ENCODE results near the gene ACBD4. TPM values are rescaled to one million over a fixed set of nuclear protein-coding genes. Genes with fewer than 3 reads are reported as not detected.

The ACBD4 gene
- total RNA-seq, 1 experiment from 2014 or later: 21.2 TPM

GRCh38 chr17:45177563-45177962, 42.1 kb downstream of the ACBD4 start:
- Mint-ChIP-seq H3K4me1 (ENCODE audit: low read depth, unreplicated experiment) (peaks cover 25% of the 10 kb centered on the region), H3K4me3 (ENCODE audit: unreplicated experiment) (no peak overlapping the region), H3K27ac (ENCODE audit: unreplicated experiment) (no peak overlapping the region), H3K36me3 (ENCODE audit: insufficient read depth, unreplicated experiment) (peaks cover 9% of the 10 kb centered on the region), H3K27me3 (ENCODE audit: insufficient read depth, unreplicated experiment) (no peaks in the 10 kb centered on the region), H3K9me3 (ENCODE audit: unreplicated experiment) (no peaks in the 10 kb centered on the region)
- Histone ChIP-seq H3K9me3 (no peaks in the 10 kb centered on the region), H3K36me3 (ENCODE audit: control insufficient read depth, insufficient read depth, low read length) (no peaks in the 10 kb centered on the region), H3K27me3 (replicated peaks; ENCODE audit: control insufficient read depth, insufficient read depth, low read length) (no peaks in the 10 kb centered on the region), H3K4me1 (peaks cover 38% of the 10 kb centered on the region), H3K4me3 (ENCODE audit: low read depth, low read length) (no peak overlapping the region)
- no peak for DNase-seq
- no TSS peak for BruUV-seq (replicated peaks)
- TF ChIP-seq CTCF (IDR thresholded peaks at IDR 0.05; ENCODE audit: insufficient read depth in 1 of 2, low read depth in 1 of 2, low read length in 1 of 2, severe bottlenecking in 1 of 2, unreplicated experiment in 1 of 2): no peak
- ChIA-PET CTCF (no interaction called here), POLR2A (no interaction called here)
- intact Hi-C loops (cut with micrococcal nuclease; ENCODE audit: unreplicated experiment): no loop called here

GRCh38 chr17:45184144-45184543, 48.7 kb downstream of the ACBD4 start:
- no peaks in the 10 kb centered on the region for H3K36me3 ChIP-seq (ENCODE audit: control insufficient read depth, insufficient read depth, low read length)
- ChIA-PET CTCF (interaction anchor here (0.7 to 2.1 kb wide), 2 partner anchors 13 to 49 kb away, joined by 3 to 7 read pairs; partner anchors contain the start of gene ACBD4), POLR2A (no interaction called here)
- H3K9me3 ChIP-seq: no peaks in the 10 kb centered on the region
- H3K4me1 ChIP-seq: no peaks in the 10 kb centered on the region
- Mint-ChIP-seq H3K27me3 (ENCODE audit: insufficient read depth, unreplicated experiment) (no peaks in the 10 kb centered on the region), H3K9me3 (ENCODE audit: unreplicated experiment) (no peaks in the 10 kb centered on the region), H3K4me3 (ENCODE audit: unreplicated experiment) (no peak overlapping the region), H3K36me3 (ENCODE audit: insufficient read depth, unreplicated experiment) (no peaks in the 10 kb centered on the region), H3K4me1 (ENCODE audit: low read depth, unreplicated experiment) (peaks cover 7% of the 10 kb centered on the region), H3K27ac (ENCODE audit: unreplicated experiment) (no peak overlapping the region)
- no peak for TF ChIP-seq CTCF (IDR thresholded peaks at IDR 0.05; ENCODE audit: insufficient read depth in 1 of 2, low read depth in 1 of 2, low read length in 1 of 2, severe bottlenecking in 1 of 2, unreplicated experiment in 1 of 2)
- no peaks in the 10 kb centered on the region for H3K27me3 ChIP-seq (replicated peaks; ENCODE audit: control insufficient read depth, insufficient read depth, low read length)
- no peak for DNase-seq
- intact Hi-C loops (cut with micrococcal nuclease; ENCODE audit: unreplicated experiment): no loop called here
- no peak overlapping the region for H3K4me3 ChIP-seq (ENCODE audit: low read depth, low read length)
- no TSS peak for BruUV-seq (replicated peaks)

GRCh38 chr17:45186801-45187354, 51.4 kb downstream of the ACBD4 start:
- intact Hi-C loops (cut with micrococcal nuclease; ENCODE audit: unreplicated experiment): no loop called here
- H3K9me3 ChIP-seq: no peaks in the 10 kb centered on the region
- no peak for DNase-seq
- Mint-ChIP-seq H3K4me1 (ENCODE audit: low read depth, unreplicated experiment) (peaks cover 2% of the 10 kb centered on the region), H3K36me3 (ENCODE audit: insufficient read depth, unreplicated experiment) (no peaks in the 10 kb centered on the region), H3K27me3 (ENCODE audit: insufficient read depth, unreplicated experiment) (no peaks in the 10 kb centered on the region), H3K4me3 (ENCODE audit: unreplicated experiment) (no peak overlapping the region), H3K9me3 (ENCODE audit: unreplicated experiment) (no peaks in the 10 kb centered on the region), H3K27ac (ENCODE audit: unreplicated experiment) (no peak overlapping the region)
- no peaks in the 10 kb centered on the region for H3K36me3 ChIP-seq (ENCODE audit: control insufficient read depth, insufficient read depth, low read length)
- TF ChIP-seq CTCF (IDR thresholded peaks at IDR 0.05; ENCODE audit: insufficient read depth in 1 of 2, low read depth in 1 of 2, low read length in 1 of 2, severe bottlenecking in 1 of 2, unreplicated experiment in 1 of 2): no peak
- H3K27me3 ChIP-seq (replicated peaks; ENCODE audit: control insufficient read depth, insufficient read depth, low read length): no peaks in the 10 kb centered on the region
- no TSS peak for BruUV-seq (replicated peaks)
- ChIA-PET CTCF (interaction anchor here (0.7 kb wide), 1 partner anchor 130 kb away, joined by 8 read pairs; the partner anchor contains the start of gene MAP3K14), POLR2A (interaction anchor here (0.7 kb wide), 2 partner anchors 42 to 113 kb away, joined by 7 to 10 read pairs; no protein-coding TSS in a partner anchor)
- no peaks in the 10 kb centered on the region for H3K4me1 ChIP-seq
- H3K4me3 ChIP-seq (ENCODE audit: low read depth, low read length): no peak overlapping the region

Measured in Caco-2 (cell line).